ENCODE results near the gene WDR37. TPM values are rescaled to one million over a fixed set of nuclear protein-coding genes. Genes with fewer than 3 reads are reported as not detected.

WDR37 gene
- total RNA-seq, 1 experiment from 2014 or later, result 4.5 TPM

- no peaks in the 10 kb centered on the region for H4K20me1 ChIP-seq (ENCODE audit: low read length)
- no peaks in the 10 kb centered on the region for H3K36me3 ChIP-seq (ENCODE audit: low read depth, low read length)
- H3K79me2 ChIP-seq (ENCODE audit: low read length), result no peaks in the 10 kb centered on the region
- ChIA-PET CTCF (no interaction called here), POLR2A (ENCODE audit: unreplicated experiment) (no interaction called here)
- H3K9me3 ChIP-seq (ENCODE audit: low read length), result no peaks in the 10 kb centered on the region
- no peak for ATAC-seq
- H3K4me3 ChIP-seq (ENCODE audit: low read length), result no peak overlapping the region
- no peak overlapping the region for H3K4me2 ChIP-seq (ENCODE audit: low read length)
- H3F3A ChIP-seq (ENCODE audit: low read length, unreplicated experiment), result no peaks in the 10 kb centered on the region
- intact Hi-C loops (cut with micrococcal nuclease), result no loop called here
- no peaks in the 10 kb centered on the region for H3K4me1 ChIP-seq (ENCODE audit: insufficient read depth, low read length)
- no peak for DNase-seq
- TF ChIP-seq EZH2phosphoT487 (IDR thresholded peaks at IDR 0.05; ENCODE audit: borderline replicate concordance, low read length) (no peak), CTCF (conservative IDR thresholded peaks at IDR 0.05; ENCODE audit: low read depth, low read length) (no peak), EZH2 (IDR thresholded peaks at IDR 0.05; ENCODE audit: low read length, unreplicated experiment) (no peak)
- no peak overlapping the region for H3K9ac ChIP-seq (ENCODE audit: low read length)
- H3K27me3 ChIP-seq (ENCODE audit: low read length), result no peaks in the 10 kb centered on the region
- no TSS peak for BruUV-seq (replicated peaks)
- H2AFZ ChIP-seq (ENCODE audit: low read length), result no peak overlapping the region
- H3K27ac ChIP-seq (ENCODE audit: low read length), result no peak overlapping the region
- H3K9me2 ChIP-seq (replicated peaks; ENCODE audit: low read length), result no peaks in the 10 kb centered on the region
Observed at GRCh38 chr10:1127629-1128028, 71.4 kb downstream of the WDR37 start.

- Histone ChIP-seq H3K4me1 (ENCODE audit: insufficient read depth, low read length) (no peaks in the 10 kb centered on the region), H3K9ac (ENCODE audit: low read length) (no peak overlapping the region), H3F3A (ENCODE audit: low read length, unreplicated experiment) (no peaks in the 10 kb centered on the region), H3K4me3 (ENCODE audit: low read length) (no peak overlapping the region), H3K79me2 (ENCODE audit: low read length) (no peaks in the 10 kb centered on the region), H3K9me3 (ENCODE audit: low read length) (no peaks in the 10 kb centered on the region), H3K4me2 (ENCODE audit: low read length) (no peak overlapping the region), H2AFZ (ENCODE audit: low read length) (no peak overlapping the region), H4K20me1 (ENCODE audit: low read length) (no peaks in the 10 kb centered on the region), H3K27ac (ENCODE audit: low read length) (no peak overlapping the region), H3K36me3 (ENCODE audit: low read depth, low read length) (no peaks in the 10 kb centered on the region), H3K9me2 (replicated peaks; ENCODE audit: low read length) (no peaks in the 10 kb centered on the region), H3K27me3 (ENCODE audit: low read length) (no peaks in the 10 kb centered on the region)
- ChIA-PET CTCF (no interaction called here), POLR2A (ENCODE audit: unreplicated experiment) (no interaction called here)
- ATAC-seq, result no peak
- BruUV-seq (replicated peaks), result no TSS peak
- no peak for DNase-seq
- TF ChIP-seq CTCF (conservative IDR thresholded peaks at IDR 0.05; ENCODE audit: low read depth, low read length) (no peak), EZH2 (IDR thresholded peaks at IDR 0.05; ENCODE audit: low read length, unreplicated experiment) (no peak), EZH2phosphoT487 (IDR thresholded peaks at IDR 0.05; ENCODE audit: borderline replicate concordance, low read length) (no peak)
- intact Hi-C loops (cut with micrococcal nuclease), result no loop called here
Observed at GRCh38 chr10:1128115-1128514, 71.9 kb downstream of the WDR37 start.

- intact Hi-C loops (cut with micrococcal nuclease), result no loop called here
- CTCF ChIA-PET, result no interaction called here
- no peaks in the 10 kb centered on the region for H3K9me3 ChIP-seq (ENCODE audit: low read length)
Observed at GRCh38 chr10:1128649-1129048, 72.5 kb downstream of the WDR37 start.

More at GRCh38 chr10:1128649-1129048, 72.5 kb downstream of the WDR37 start:
- Histone ChIP-seq H3K79me2 (ENCODE audit: low read length) (no peaks in the 10 kb centered on the region), H3K4me3 (ENCODE audit: low read length) (no peak overlapping the region), H2AFZ (ENCODE audit: low read length) (no peak overlapping the region), H3K27ac (ENCODE audit: low read length) (no peak overlapping the region), H4K20me1 (ENCODE audit: low read length) (no peaks in the 10 kb centered on the region), H3K36me3 (ENCODE audit: low read depth, low read length) (no peaks in the 10 kb centered on the region), H3K4me2 (ENCODE audit: low read length) (no peak overlapping the region), H3K9ac (ENCODE audit: low read length) (no peak overlapping the region), H3K9me2 (replicated peaks; ENCODE audit: low read length) (no peaks in the 10 kb centered on the region), H3F3A (ENCODE audit: low read length, unreplicated experiment) (no peaks in the 10 kb centered on the region), H3K4me1 (ENCODE audit: insufficient read depth, low read length) (no peaks in the 10 kb centered on the region), H3K27me3 (ENCODE audit: low read length) (no peaks in the 10 kb centered on the region)
- TF ChIP-seq CTCF (conservative IDR thresholded peaks at IDR 0.05; ENCODE audit: low read depth, low read length) (no peak), EZH2phosphoT487 (IDR thresholded peaks at IDR 0.05; ENCODE audit: borderline replicate concordance, low read length) (no peak), EZH2 (IDR thresholded peaks at IDR 0.05; ENCODE audit: low read length, unreplicated experiment) (no peak)
- POLR2A ChIA-PET (ENCODE audit: unreplicated experiment), result no interaction called here
- DNase-seq (no peak), ATAC-seq (no peak)
- no TSS peak for BruUV-seq (replicated peaks)
